ENCODE measurements around the gene CSNK1G1. TPM values are rescaled to one million over a fixed set of nuclear protein-coding genes. Genes with fewer than 3 reads are reported as not detected.
A peak's percentile ranks its signal among the peaks of the same experiment; 100 is the strongest.

CSNK1G1 gene
- polyA plus RNA-seq, 1 donor from 2014 or later, result 18.9 TPM

GRCh38 chr15:64185146-64185911 lies 170.6 kb downstream of the CSNK1G1 start (continued):
- TF ChIP-seq EP300 (conservative IDR thresholded peaks at IDR 0.05; ENCODE audit: poor library complexity, severe bottlenecking), result no peak

GRCh38 chr15:64182859-64183370 lies 173.1 kb downstream of the CSNK1G1 start:
- H3K9me3 ChIP-seq (ENCODE audit: low read length), result no peaks in the 10 kb centered on the region
- H3K4me2 ChIP-seq (ENCODE audit: low read length), result no peak overlapping the region
- no peaks in the 10 kb centered on the region for H3K36me3 ChIP-seq (ENCODE audit: insufficient read depth, low read length)
- H3K27me3 ChIP-seq (ENCODE audit: insufficient read depth, low read depth, low read length), result no peaks in the 10 kb centered on the region
- no peak overlapping the region for H3K9ac ChIP-seq (ENCODE audit: low read length)
- H2AFZ ChIP-seq (ENCODE audit: low read depth, low read length), result no peak overlapping the region
- H3F3A ChIP-seq (ENCODE audit: insufficient read depth, low read length, poor library complexity, severe bottlenecking), result no peaks in the 10 kb centered on the region
- no peaks in the 10 kb centered on the region for H4K20me1 ChIP-seq (ENCODE audit: insufficient read depth)
- TF ChIP-seq SMC3 (conservative IDR thresholded peaks at IDR 0.05; ENCODE audit: poor library complexity) (no peak), POLR2AphosphoS5 (IDR thresholded peaks at IDR 0.05) (no peak)
- no peak overlapping the region for H3K4me3 ChIP-seq (ENCODE audit: low read length)
- H3K79me2 ChIP-seq (replicated peaks; ENCODE audit: insufficient read depth, low read length), result no peaks in the 10 kb centered on the region
- no peaks in the 10 kb centered on the region for H3K9me2 ChIP-seq (ENCODE audit: insufficient read depth, low read length)
- no peak overlapping the region for H3K27ac ChIP-seq (ENCODE audit: low read length)

DNA sequence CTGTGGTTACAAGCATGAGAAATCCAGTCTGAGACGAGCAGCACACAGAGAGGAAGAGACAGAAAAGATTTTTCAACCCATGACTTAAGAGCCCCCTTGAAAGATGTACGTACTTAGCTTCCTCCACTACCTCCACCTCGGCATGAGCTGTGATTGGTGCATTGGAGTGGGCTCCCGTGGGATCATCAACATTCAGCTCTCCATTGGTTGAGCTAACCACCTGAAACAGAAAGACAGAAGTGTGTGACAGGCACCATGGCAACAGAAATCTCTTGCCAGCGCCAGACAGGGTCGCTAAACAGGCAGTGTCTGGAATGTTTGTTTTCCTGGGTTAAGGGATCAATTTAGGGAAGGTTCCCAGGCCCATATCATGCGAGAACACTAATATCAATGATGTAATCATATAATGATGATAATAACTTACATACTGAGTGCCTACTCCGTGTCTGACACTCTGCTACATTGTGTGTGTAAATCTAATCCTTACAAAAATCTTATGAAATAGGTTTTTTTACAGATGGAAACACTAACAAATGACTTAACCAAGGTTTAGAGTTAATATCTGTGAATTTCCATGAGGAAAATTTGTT lies 175.6 kb downstream of the CSNK1G1 start:
- Histone ChIP-seq H3K4me3 (ENCODE audit: low read length) (peak overlapping the region; percentile 61), H3F3A (ENCODE audit: insufficient read depth, low read length, poor library complexity, severe bottlenecking) (no peaks in the 10 kb centered on the region), H3K9me3 (ENCODE audit: low read length) (no peaks in the 10 kb centered on the region), H3K9me2 (ENCODE audit: insufficient read depth, low read length) (no peaks in the 10 kb centered on the region), H3K4me2 (ENCODE audit: low read length) (peak overlapping the region; percentile 88), H3K79me2 (replicated peaks; ENCODE audit: insufficient read depth, low read length) (no peaks in the 10 kb centered on the region), H2AFZ (ENCODE audit: low read depth, low read length) (peak overlapping the region; percentile 0), H3K9ac (ENCODE audit: low read length) (peak overlapping the region; percentile 69), H3K36me3 (ENCODE audit: insufficient read depth, low read length) (peaks cover 1% of the 10 kb centered on the region), H3K27me3 (ENCODE audit: insufficient read depth, low read depth, low read length) (no peaks in the 10 kb centered on the region), H3K27ac (ENCODE audit: low read length) (peak overlapping the region; percentile 95), H4K20me1 (ENCODE audit: insufficient read depth) (no peaks in the 10 kb centered on the region)
- TF ChIP-seq MXI1 (conservative IDR thresholded peaks at IDR 0.05; ENCODE audit: poor library complexity, severe bottlenecking), result peak; percentile 54
- TF ChIP-seq SMC3 (conservative IDR thresholded peaks at IDR 0.05; ENCODE audit: poor library complexity), result no peak
- peak; percentile 63 for TF ChIP-seq EP300 (conservative IDR thresholded peaks at IDR 0.05; ENCODE audit: poor library complexity, severe bottlenecking)
- no peak for TF ChIP-seq EZH2 (IDR thresholded peaks at IDR 0.05; ENCODE audit: borderline replicate concordance, insufficient read depth, low read length, poor library complexity, severe bottlenecking)
- TF ChIP-seq RAD21 (conservative IDR thresholded peaks at IDR 0.05), result no peak
- peak; percentile 54 for TF ChIP-seq POLR2AphosphoS5 (IDR thresholded peaks at IDR 0.05)
- no peak for TF ChIP-seq TAF1 (IDR thresholded peaks at IDR 0.05; ENCODE audit: low read depth)
- peak; percentile 44 for TF ChIP-seq REST (IDR thresholded peaks at IDR 0.05; ENCODE audit: borderline replicate concordance)
- TF ChIP-seq, protein P1, sequence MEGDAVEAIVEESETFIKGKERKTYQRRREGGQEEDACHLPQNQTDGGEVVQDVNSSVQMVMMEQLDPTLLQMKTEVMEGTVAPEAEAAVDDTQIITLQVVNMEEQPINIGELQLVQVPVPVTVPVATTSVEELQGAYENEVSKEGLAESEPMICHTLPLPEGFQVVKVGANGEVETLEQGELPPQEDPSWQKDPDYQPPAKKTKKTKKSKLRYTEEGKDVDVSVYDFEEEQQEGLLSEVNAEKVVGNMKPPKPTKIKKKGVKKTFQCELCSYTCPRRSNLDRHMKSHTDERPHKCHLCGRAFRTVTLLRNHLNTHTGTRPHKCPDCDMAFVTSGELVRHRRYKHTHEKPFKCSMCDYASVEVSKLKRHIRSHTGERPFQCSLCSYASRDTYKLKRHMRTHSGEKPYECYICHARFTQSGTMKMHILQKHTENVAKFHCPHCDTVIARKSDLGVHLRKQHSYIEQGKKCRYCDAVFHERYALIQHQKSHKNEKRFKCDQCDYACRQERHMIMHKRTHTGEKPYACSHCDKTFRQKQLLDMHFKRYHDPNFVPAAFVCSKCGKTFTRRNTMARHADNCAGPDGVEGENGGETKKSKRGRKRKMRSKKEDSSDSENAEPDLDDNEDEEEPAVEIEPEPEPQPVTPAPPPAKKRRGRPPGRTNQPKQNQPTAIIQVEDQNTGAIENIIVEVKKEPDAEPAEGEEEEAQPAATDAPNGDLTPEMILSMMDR (IDR thresholded peaks at IDR 0.05; ENCODE audit: poor library complexity, severe bottlenecking), result no peak
